Activated CD8-positive, alpha-beta T cell treated with anti-CD3 and anti-CD28 coated beads for 36 hours (primary cell): ENCODE data around the gene KDELR3. TPM values are rescaled to one million over a fixed set of nuclear protein-coding genes. Genes with fewer than 3 reads are reported as not detected.

Experiments used
- ATAC-seq: fragments of 200-7000 bp; cut with Tn5 transposase; one replicate; pipeline ENCODE4 v1.10.0; 2021; ENCODE audit warnings: mild to moderate bottlenecking, moderate library complexity
- CTCF ChIA-PET: fragments of 350-600 bp; sonication (Branson Sonifier 250); formaldehyde crosslinking; loops from one replicate; lab custom pipeline; 2021; ENCODE audit warnings: antibody characterized with exemption; lab: Charles Lee
- POLR2A ChIA-PET: fragments of 350-600 bp; sonication (Branson Sonifier 250); formaldehyde crosslinking; loops from one replicate; lab custom pipeline; 2021; ENCODE audit warnings: antibody characterized with exemption; lab: Charles Lee
- DNase-seq: peaks from one replicate; pipeline ENCODE4 v3.0.0-alpha.2; 2020
- H3K27ac Mint-ChIP-seq: one replicate; pipeline ENCODE4 v1.8.0; 2021; ENCODE audit warnings: mild to moderate bottlenecking, mixed read lengths
- H3K27me3 Mint-ChIP-seq: one replicate; pipeline ENCODE4 v1.8.0; 2021; ENCODE audit warnings: mixed read lengths
- H3K36me3 Mint-ChIP-seq: one replicate; pipeline ENCODE4 v1.8.0; 2021; ENCODE audit warnings: low read depth, mixed read lengths
- H3K4me1 Mint-ChIP-seq: one replicate; pipeline ENCODE4 v1.8.0; 2021; ENCODE audit warnings: low read depth, mixed read lengths
- H3K4me3 Mint-ChIP-seq: one replicate; pipeline ENCODE4 v1.8.0; 2021; ENCODE audit warnings: mild to moderate bottlenecking, moderate library complexity, mixed read lengths
- H3K9me3 Mint-ChIP-seq: one replicate; pipeline ENCODE4 v1.8.0; 2021; ENCODE audit warnings: mixed read lengths
- CTCF ChIP-seq: fragments of 200-600 bp; IDR thresholded peaks from one replicate; pipeline ENCODE4 v1.8.0; 2022; ENCODE audit warnings: antibody characterized with exemption, mild to moderate bottlenecking
- intact Hi-C: fragments of 100-400 bp; cut with micrococcal nuclease; formaldehyde crosslinking; loops from one replicate; pipeline ENCODE4 v1.10.0; 2022
- total RNA-seq, 2 experiments: library from RNA; stranded (reverse); gene quantifications; one replicate each; pipeline ENCODE4 v1.2.3, GENCODE V29; 2021

Gene KDELR3
- total RNA-seq, 2 experiments from 2014 or later, result 1.7 to 2.1 TPM

GRCh38 chr22:38479096-38479837 is 11.4 kb downstream of the KDELR3 start:
- ATAC-seq, result no peak
- DNase-seq, result no peak
- Mint-ChIP-seq H3K27ac (no peak overlapping the region), H3K9me3 (no peaks in the 10 kb centered on the region), H3K27me3 (no peaks in the 10 kb centered on the region), H3K4me3 (no peak overlapping the region), H3K4me1 (peaks cover 17% of the 10 kb centered on the region), H3K36me3 (peaks cover 31% of the 10 kb centered on the region)
- CTCF ChIA-PET, result no interaction called here
- intact Hi-C loops, result no loop called here
- POLR2A ChIA-PET, result interaction anchor here (0.7 to 4.2 kb wide), 2 partner anchors 11 to 25 kb away, joined by 3 to 29 read pairs; no protein-coding TSS in a partner anchor
- TF ChIP-seq CTCF, result no peak

- H3K27ac Mint-ChIP-seq, result peak overlapping the region; percentile 11
- H3K4me1 Mint-ChIP-seq, result peaks cover 28% of the 10 kb centered on the region
- DNase-seq, result no peak
- no peaks in the 10 kb centered on the region for H3K9me3 Mint-ChIP-seq
- H3K36me3 Mint-ChIP-seq, result peaks cover 48% of the 10 kb centered on the region
- ChIA-PET CTCF (interaction anchor here (0.9 to 1.3 kb wide), 2 partner anchors 17 to 19 kb away, joined by 3 read pairs; no protein-coding TSS in a partner anchor), POLR2A (interaction anchor here (1.0 to 4.7 kb wide), 9 partner anchors 9 to 254 kb away, joined by 3 to 29 read pairs (median 5); partner anchors contain the start of gene KDELR3)
- no peak for ATAC-seq
- intact Hi-C loops, result no loop called here
- H3K27me3 Mint-ChIP-seq, result no peaks in the 10 kb centered on the region
- TF ChIP-seq CTCF, result no peak
- no peak overlapping the region for H3K4me3 Mint-ChIP-seq
Measured at GRCh38 chr22:38481162-38481870, 13.4 kb downstream of the KDELR3 start.

- Mint-ChIP-seq H3K4me3 (no peak overlapping the region), H3K4me1 (peaks cover 33% of the 10 kb centered on the region), H3K36me3 (peaks cover 53% of the 10 kb centered on the region), H3K27me3 (no peaks in the 10 kb centered on the region), H3K27ac (peak overlapping the region; percentile 52), H3K9me3 (no peaks in the 10 kb centered on the region)
- intact Hi-C loops, result no loop called here
- ChIA-PET CTCF (interaction anchor here (0.9 to 1.3 kb wide), 2 partner anchors 17 to 19 kb away, joined by 3 read pairs; no protein-coding TSS in a partner anchor), POLR2A (interaction anchor here (1.0 to 4.7 kb wide), 7 partner anchors 9 to 254 kb away, joined by 3 to 29 read pairs (median 7); partner anchors contain the start of gene KDELR3)
- DNase-seq, result no peak
- no peak for TF ChIP-seq CTCF
- no peak for ATAC-seq
Measured at GRCh38 chr22:38481871-38482332, 14.0 kb downstream of the KDELR3 start.

GRCh38 chr22:38482662-38483308 is 14.9 kb downstream of the KDELR3 start:
- H3K9me3 Mint-ChIP-seq, result no peaks in the 10 kb centered on the region
- ChIA-PET POLR2A (interaction anchor here (0.9 to 4.7 kb wide), 6 partner anchors 9 to 22 kb away, joined by 3 to 22 read pairs (median 4); no protein-coding TSS in a partner anchor), CTCF (interaction anchor here (0.9 kb wide), 1 partner anchor 89 kb away, joined by 3 read pairs; no protein-coding TSS in a partner anchor)
- ATAC-seq (no peak), DNase-seq (no peak)
- intact Hi-C loops, result no loop called here
- no peak for TF ChIP-seq CTCF
- H3K4me3 Mint-ChIP-seq, result no peak overlapping the region
- H3K27me3 Mint-ChIP-seq, result no peaks in the 10 kb centered on the region
- peaks cover 34% of the 10 kb centered on the region for H3K4me1 Mint-ChIP-seq
- peak overlapping the region; percentile 57 for H3K27ac Mint-ChIP-seq
- peaks cover 58% of the 10 kb centered on the region for H3K36me3 Mint-ChIP-seq
